Keratinocyte (primary cell): ENCODE results near the gene KCTD1. TPM values are rescaled to one million over a fixed set of nuclear protein-coding genes. Genes with fewer than 3 reads are reported as not detected.
A peak's percentile ranks its signal among the peaks of the same experiment; 100 is the strongest.

Experiments
- DNase-seq: peaks from one replicate; pipeline ENCODE4 v3.0.0-alpha.2; 2011; ENCODE audit warnings: low read depth, missing footprints, low spot score
- FAIRE-seq: peaks from 2 replicates; lab custom pipeline; 2011; peaks lifted over from hg19 to GRCh38; lab: Jason Lieb, UNC
- H2AFZ ChIP-seq: 2 replicates; pipeline ENCODE4 v1.6.0; 2012; ENCODE audit warnings: low read length, control low read depth, inconsistent platforms; ENCODE audit not compliant: control insufficient read depth
- H3K27ac ChIP-seq: 2 replicates; pipeline ENCODE4 v1.5.1; 2011; ENCODE audit warnings: low read length; ENCODE audit not compliant: control insufficient read depth, insufficient read depth
- H3K27me3 ChIP-seq: 3 replicates; pipeline ENCODE4 v1.6.0; 2011; ENCODE audit warnings: low read length; ENCODE audit not compliant: control insufficient read depth, insufficient read depth; ENCODE audit errors: extremely low read depth
- H3K36me3 ChIP-seq, 2 experiments: 2 replicates in 1 of 2; 3 replicates in 1 of 2; pipeline ENCODE4 v1.5.1; 2011; ENCODE audit warnings: low read length in 2 of 2, mild to moderate bottlenecking in 1 of 2; ENCODE audit not compliant: control insufficient read depth in 2 of 2, insufficient read depth in 2 of 2; ENCODE audit errors: extremely low read depth in 1 of 2
- H3K4me1 ChIP-seq: 3 replicates; pipeline ENCODE4 v1.5.1; 2011; ENCODE audit warnings: low read length; ENCODE audit not compliant: control insufficient read depth, insufficient read depth; ENCODE audit errors: extremely low read depth
- H3K4me2 ChIP-seq: 3 replicates; pipeline ENCODE4 v1.6.0; 2011; ENCODE audit warnings: low read depth, low read length; ENCODE audit not compliant: control insufficient read depth, insufficient read depth; ENCODE audit errors: extremely low read depth
- H3K4me3 ChIP-seq, 3 experiments: fragments of 200-600 bp in 1 of 3; sonication (generic) in 1 of 3; 2 replicates in 2 of 3; 3 replicates in 1 of 3; pipeline ENCODE4 v1.5.1; 2011 to 2016; ENCODE audit warnings: low read length in 3 of 3, mild to moderate bottlenecking in 3 of 3, control low read depth in 2 of 3, inconsistent platforms in 1 of 3, low read depth in 1 of 3, mixed read lengths in 1 of 3, mixed run types in 1 of 3, moderate library complexity in 1 of 3; ENCODE audit not compliant: control insufficient read depth in 2 of 3, insufficient read depth in 2 of 3; ENCODE audit errors: extremely low read depth in 1 of 3
- H3K79me2 ChIP-seq: 2 replicates; pipeline ENCODE4 v1.6.0; 2012; ENCODE audit warnings: low read length; ENCODE audit not compliant: control insufficient read depth, insufficient read depth
- H3K9ac ChIP-seq: 3 replicates; pipeline ENCODE4 v1.6.0; 2011; ENCODE audit warnings: low read length; ENCODE audit not compliant: control insufficient read depth, insufficient read depth; ENCODE audit errors: extremely low read depth
- H3K9me1 ChIP-seq: 3 replicates; pipeline ENCODE4 v1.6.0; 2011; ENCODE audit warnings: low read length; ENCODE audit not compliant: control insufficient read depth, insufficient read depth; ENCODE audit errors: extremely low read depth
- H3K9me3 ChIP-seq: 2 replicates; pipeline ENCODE4 v1.5.1; 2012; ENCODE audit warnings: low read depth, low read length; ENCODE audit not compliant: control insufficient read depth
- H4K20me1 ChIP-seq: 3 replicates; pipeline ENCODE4 v1.6.0; 2011; ENCODE audit warnings: low read length; ENCODE audit not compliant: control insufficient read depth, insufficient read depth; ENCODE audit errors: extremely low read depth
- CTCF ChIP-seq, 3 experiments: IDR thresholded peaks in 1 of 3; conservative IDR thresholded peaks in 1 of 3; optimal IDR thresholded peaks in 1 of 3; 2 replicates in 2 of 3; 3 replicates in 1 of 3; pipeline versions ENCODE3 to v1.5.1; 2011; ENCODE audit warnings: low read length in 3 of 3, mild to moderate bottlenecking in 3 of 3, moderate library complexity in 2 of 3, control low read depth in 1 of 3, inconsistent platforms in 1 of 3; ENCODE audit not compliant: insufficient read depth in 2 of 3; ENCODE audit errors: extremely low read depth in 1 of 3
- EZH2 ChIP-seq: IDR thresholded peaks from one replicate; pipeline ENCODE4 v1.6.1; 2012; ENCODE audit warnings: inconsistent platforms, mild to moderate bottlenecking, low read length, moderate library complexity
- dilution Hi-C: fragments of 300-500 bp; cut with MboI; formaldehyde crosslinking; loops from one replicate; pipeline ENCODE4 v1.7.0; 2020; ENCODE audit warnings: low sequenced_read_pairs; ENCODE audit not compliant: extremely low pct_ligation_motif_present
- polyA plus RNA-seq, 5 experiments: library from polyadenylated mRNA; depleted of rRNA in 3 of 5; stranded (reverse) in 3 of 5; stranded (forward) in 1 of 5; unstranded in 1 of 5; fragments of >200 nt; gene quantifications; 1 replicate in 1 of 5; 2 replicates in 3 of 5; 3 replicates in 1 of 5; pipeline versions ENCODE4 v1.2.1 to v1.2.3, GENCODE V29; 2011 to 2012; ENCODE audit warnings: missing spikeins in 2 of 5, low read depth in 1 of 5, low replicate concordance in 1 of 5

The KCTD1 gene
- polyA plus RNA-seq, 1 donor (not counting 4 experiments of a cell fraction or from before 2014, with no cell fraction given): 32.1 TPM

DNA sequence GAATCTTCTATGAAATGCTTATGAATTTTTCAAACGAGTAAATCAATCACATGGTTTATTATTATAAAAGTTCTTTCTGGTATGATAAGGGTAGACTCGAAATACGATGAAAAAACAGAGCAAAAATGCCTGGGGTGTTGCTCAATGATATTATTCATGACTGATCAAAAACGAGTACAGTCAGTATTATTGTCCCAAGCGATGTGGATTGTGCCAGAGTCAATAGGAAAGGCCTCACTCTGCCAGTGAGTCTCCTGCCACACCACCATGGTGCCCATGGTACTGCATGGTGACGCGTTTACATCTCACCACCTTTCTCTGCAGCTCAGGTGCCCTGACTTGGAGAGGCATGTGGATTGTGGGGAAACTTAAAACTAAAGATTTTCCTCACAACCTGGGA is 58.5 kb downstream of the KCTD1 start:
- dilution Hi-C loops: no loop called here
- H3K4me3 ChIP-seq: no peak overlapping the region
- H3K4me1 ChIP-seq: peaks cover 34% of the 10 kb centered on the region
- no peak overlapping the region for H2AFZ ChIP-seq
- H3K9me1 ChIP-seq: no peaks in the 10 kb centered on the region
- TF ChIP-seq EZH2 (no peak), CTCF (optimal IDR thresholded peaks at IDR 0.05 in 1 of 3, IDR thresholded peaks at IDR 0.05 in 1 of 3, conservative IDR thresholded peaks at IDR 0.05 in 1 of 3; ENCODE audit: extremely low read depth in 1 of 3, insufficient read depth in 2 of 3, low read length in 3 of 3) (no peak)
- peak overlapping the region; percentile 89 for H3K27ac ChIP-seq
- DNase-seq (no peak), FAIRE-seq (no peak)
- peaks cover 10% of the 10 kb centered on the region for H3K79me2 ChIP-seq
- no peaks in the 10 kb centered on the region for H4K20me1 ChIP-seq
- no peak overlapping the region for H3K9ac ChIP-seq
- H3K27me3 ChIP-seq: no peaks in the 10 kb centered on the region
- peaks cover 3 to 8% of the 10 kb centered on the region in 2 experiments for H3K36me3 ChIP-seq
- no peaks in the 10 kb centered on the region for H3K9me3 ChIP-seq
- H3K4me2 ChIP-seq: no peak overlapping the region

- H3K9me1 ChIP-seq: no peaks in the 10 kb centered on the region
- FAIRE-seq (no peak), DNase-seq (no peak)
- peaks cover 5 to 11% of the 10 kb centered on the region in 2 experiments for H3K36me3 ChIP-seq
- no peak overlapping the region for H2AFZ ChIP-seq
- H3K9me3 ChIP-seq: no peaks in the 10 kb centered on the region
- H3K4me3 ChIP-seq: no peak overlapping the region
- no peak overlapping the region for H3K4me2 ChIP-seq
- peaks cover 14% of the 10 kb centered on the region for H3K79me2 ChIP-seq
- dilution Hi-C loops: no loop called here
- no peaks in the 10 kb centered on the region for H4K20me1 ChIP-seq
- peak overlapping the region; percentile 29 for H3K9ac ChIP-seq
- no peak for TF ChIP-seq EZH2
- TF ChIP-seq CTCF (optimal IDR thresholded peaks at IDR 0.05 in 1 of 3, IDR thresholded peaks at IDR 0.05 in 1 of 3, conservative IDR thresholded peaks at IDR 0.05 in 1 of 3; ENCODE audit: extremely low read depth in 1 of 3, insufficient read depth in 2 of 3, low read length in 3 of 3): no peak
- H3K27ac ChIP-seq: peak overlapping the region; percentile 89
- peaks cover 34% of the 10 kb centered on the region for H3K4me1 ChIP-seq
- no peaks in the 10 kb centered on the region for H3K27me3 ChIP-seq
These were observed 59.2 kb downstream of the KCTD1 start for GRCh38 chr18:26489191-26489590.
